Panc1 (cell line): ENCODE results near the gene ZBTB4.

Experiments used
- POLR2AphosphoS5 ChIP-seq: IDR thresholded peaks from 2 replicates; pipeline ENCODE4 v1.6.1; 2012; ENCODE audit warnings: mild to moderate bottlenecking, low read depth, low read length, moderate library complexity
- TCF7L2 ChIP-seq: IDR thresholded peaks from 2 replicates; pipeline ENCODE4 v1.6.1; 2011; ENCODE audit warnings: mild to moderate bottlenecking, low read depth, low read length, inconsistent platforms
- TF ChIP-seq, protein P1 (sequence below): fragments of 450-650 bp; IDR thresholded peaks from 2 replicates; pipeline ENCODE4 v1.5.1; 2017; ENCODE audit warnings: mild to moderate bottlenecking
- TF ChIP-seq, protein P2 (sequence below), 2 experiments: IDR thresholded peaks; 2 replicates each; pipeline ENCODE4 v1.6.1; 2011 to 2012; ENCODE audit warnings: low read depth in 2 of 2, control low read depth in 1 of 2, low read length in 1 of 2, mild to moderate bottlenecking in 1 of 2, moderate library complexity in 1 of 2; ENCODE audit not compliant: insufficient read depth in 1 of 2

DNA sequence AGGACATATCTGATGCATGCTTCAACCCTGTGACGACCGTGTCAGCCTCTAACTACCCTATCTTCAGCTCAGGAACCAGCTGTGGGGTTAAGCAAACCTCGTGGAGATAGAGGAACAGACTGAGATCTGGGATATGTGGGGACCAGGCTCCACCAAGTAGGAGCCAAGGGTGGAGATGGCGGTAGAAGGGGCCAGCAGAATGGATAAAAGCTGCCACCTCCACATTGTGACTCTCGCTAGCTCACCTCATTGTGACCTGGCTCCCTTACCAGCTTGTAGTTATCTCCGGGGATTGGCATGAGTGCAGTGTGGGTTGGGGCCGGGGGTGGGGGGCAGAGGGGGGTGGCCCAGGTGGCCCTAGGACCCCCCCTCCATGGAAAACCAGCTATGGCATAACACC is 54.1 kb downstream of the ZBTB4 start, which contains the start of gene SPEM2:
- TF ChIP-seq, protein P1, sequence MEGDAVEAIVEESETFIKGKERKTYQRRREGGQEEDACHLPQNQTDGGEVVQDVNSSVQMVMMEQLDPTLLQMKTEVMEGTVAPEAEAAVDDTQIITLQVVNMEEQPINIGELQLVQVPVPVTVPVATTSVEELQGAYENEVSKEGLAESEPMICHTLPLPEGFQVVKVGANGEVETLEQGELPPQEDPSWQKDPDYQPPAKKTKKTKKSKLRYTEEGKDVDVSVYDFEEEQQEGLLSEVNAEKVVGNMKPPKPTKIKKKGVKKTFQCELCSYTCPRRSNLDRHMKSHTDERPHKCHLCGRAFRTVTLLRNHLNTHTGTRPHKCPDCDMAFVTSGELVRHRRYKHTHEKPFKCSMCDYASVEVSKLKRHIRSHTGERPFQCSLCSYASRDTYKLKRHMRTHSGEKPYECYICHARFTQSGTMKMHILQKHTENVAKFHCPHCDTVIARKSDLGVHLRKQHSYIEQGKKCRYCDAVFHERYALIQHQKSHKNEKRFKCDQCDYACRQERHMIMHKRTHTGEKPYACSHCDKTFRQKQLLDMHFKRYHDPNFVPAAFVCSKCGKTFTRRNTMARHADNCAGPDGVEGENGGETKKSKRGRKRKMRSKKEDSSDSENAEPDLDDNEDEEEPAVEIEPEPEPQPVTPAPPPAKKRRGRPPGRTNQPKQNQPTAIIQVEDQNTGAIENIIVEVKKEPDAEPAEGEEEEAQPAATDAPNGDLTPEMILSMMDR, result no peak
- TF ChIP-seq POLR2AphosphoS5, result no peak
- no peak for TF ChIP-seq TCF7L2
- TF ChIP-seq, protein P2, sequence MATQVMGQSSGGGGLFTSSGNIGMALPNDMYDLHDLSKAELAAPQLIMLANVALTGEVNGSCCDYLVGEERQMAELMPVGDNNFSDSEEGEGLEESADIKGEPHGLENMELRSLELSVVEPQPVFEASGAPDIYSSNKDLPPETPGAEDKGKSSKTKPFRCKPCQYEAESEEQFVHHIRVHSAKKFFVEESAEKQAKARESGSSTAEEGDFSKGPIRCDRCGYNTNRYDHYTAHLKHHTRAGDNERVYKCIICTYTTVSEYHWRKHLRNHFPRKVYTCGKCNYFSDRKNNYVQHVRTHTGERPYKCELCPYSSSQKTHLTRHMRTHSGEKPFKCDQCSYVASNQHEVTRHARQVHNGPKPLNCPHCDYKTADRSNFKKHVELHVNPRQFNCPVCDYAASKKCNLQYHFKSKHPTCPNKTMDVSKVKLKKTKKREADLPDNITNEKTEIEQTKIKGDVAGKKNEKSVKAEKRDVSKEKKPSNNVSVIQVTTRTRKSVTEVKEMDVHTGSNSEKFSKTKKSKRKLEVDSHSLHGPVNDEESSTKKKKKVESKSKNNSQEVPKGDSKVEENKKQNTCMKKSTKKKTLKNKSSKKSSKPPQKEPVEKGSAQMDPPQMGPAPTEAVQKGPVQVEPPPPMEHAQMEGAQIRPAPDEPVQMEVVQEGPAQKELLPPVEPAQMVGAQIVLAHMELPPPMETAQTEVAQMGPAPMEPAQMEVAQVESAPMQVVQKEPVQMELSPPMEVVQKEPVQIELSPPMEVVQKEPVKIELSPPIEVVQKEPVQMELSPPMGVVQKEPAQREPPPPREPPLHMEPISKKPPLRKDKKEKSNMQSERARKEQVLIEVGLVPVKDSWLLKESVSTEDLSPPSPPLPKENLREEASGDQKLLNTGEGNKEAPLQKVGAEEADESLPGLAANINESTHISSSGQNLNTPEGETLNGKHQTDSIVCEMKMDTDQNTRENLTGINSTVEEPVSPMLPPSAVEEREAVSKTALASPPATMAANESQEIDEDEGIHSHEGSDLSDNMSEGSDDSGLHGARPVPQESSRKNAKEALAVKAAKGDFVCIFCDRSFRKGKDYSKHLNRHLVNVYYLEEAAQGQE (IDR thresholded peaks at IDR 0.05; ENCODE audit: insufficient read depth in 1 of 2, low read depth in 2 of 2, low read length in 1 of 2), result no peak
